A673 (cell line): ENCODE results near the gene APOBEC3B. TPM values are rescaled to one million over a fixed set of nuclear protein-coding genes. Genes with fewer than 3 reads are reported as not detected.

Experiments
- BruUV-seq: library from RNA; stranded (reverse); fragments of 400-500 nt; replicated peaks from 2 replicates; lab custom pipeline; 2021; lab: Mats Ljungman, UMichigan
- CTCF ChIA-PET: fragments of 300-600 bp; sonication (Branson Sonifier 250); formaldehyde crosslinking; loops from one replicate; lab custom pipeline; 2022; ENCODE audit warnings: antibody characterized with exemption; lab: Charles Lee
- POLR2A ChIA-PET: fragments of 300-600 bp; sonication (Branson Sonifier 250); formaldehyde crosslinking; loops from one replicate; lab custom pipeline; 2022; ENCODE audit warnings: antibody characterized with exemption; ENCODE audit not compliant: low non-redundant PET; lab: Charles Lee
- DNase-seq: peaks from one replicate; pipeline ENCODE4 v3.0.0-alpha.2; 2015; ENCODE audit warnings: low spot score
- H3K27ac ChIP-seq: fragments of 200-600 bp; sonication (generic); 2 replicates; pipeline ENCODE4 v1.5.1; 2016; ENCODE audit warnings: mixed run types, low read depth, mild to moderate bottlenecking, mixed read lengths, antibody characterized with exemption, low read length; ENCODE audit not compliant: poor library complexity, severe bottlenecking
- H3K27me3 ChIP-seq: fragments of 200-600 bp; sonication (generic); replicated peaks from 2 replicates; pipeline ENCODE4 v1.6.1; 2017; ENCODE audit warnings: mixed run types, low read depth, mild to moderate bottlenecking, mixed read lengths, antibody characterized with exemption, low read length; ENCODE audit not compliant: insufficient read depth, poor library complexity
- H3K36me3 ChIP-seq: fragments of 200-600 bp; sonication (generic); 2 replicates; pipeline ENCODE4 v1.6.1; 2016; ENCODE audit warnings: mixed run types, mild to moderate bottlenecking, mixed read lengths, antibody characterized with exemption, low read length; ENCODE audit not compliant: insufficient read depth, poor library complexity, severe bottlenecking
- H3K4me1 ChIP-seq: fragments of 200-600 bp; sonication (generic); 2 replicates; pipeline ENCODE4 v1.6.1; 2017; ENCODE audit warnings: mixed run types, mild to moderate bottlenecking, mixed read lengths, antibody characterized with exemption, low read length; ENCODE audit not compliant: insufficient read depth, poor library complexity, severe bottlenecking
- H3K4me3 ChIP-seq: fragments of 200-600 bp; sonication (generic); 2 replicates; pipeline ENCODE4 v1.5.1; 2016; ENCODE audit warnings: low read depth, mixed run types, mild to moderate bottlenecking, mixed read lengths, low read length; ENCODE audit not compliant: poor library complexity, severe bottlenecking
- H3K9me3 ChIP-seq: fragments of 200-600 bp; sonication (generic); 2 replicates; pipeline ENCODE4 v1.6.1; 2016; ENCODE audit warnings: mixed run types, low read depth, mild to moderate bottlenecking, mixed read lengths, antibody characterized with exemption, low read length; ENCODE audit not compliant: poor library complexity, severe bottlenecking
- EZH2 ChIP-seq: fragments of 200-600 bp; sonication (generic); IDR thresholded peaks from 2 replicates; pipeline ENCODE4 v1.6.1; 2017; ENCODE audit warnings: borderline replicate concordance, low read depth, mild to moderate bottlenecking, mixed read lengths, antibody characterized with exemption, low read length; ENCODE audit not compliant: poor library complexity, severe bottlenecking
- intact Hi-C: fragments of 100-400 bp; cut with micrococcal nuclease; formaldehyde crosslinking; loops from one replicate; pipeline ENCODE4 v1.10.0; 2022; ENCODE audit not compliant: unreplicated experiment
- total RNA-seq: library from RNA; stranded (reverse); gene quantifications from 2 replicates; pipeline ENCODE4 v1.2.3, GENCODE V29; 2021
- TF ChIP-seq, protein P1 (sequence below): fragments of 300-800, 200-600 bp; sonication (generic); conservative IDR thresholded peaks from 2 replicates; pipeline ENCODE4 v1.5.1; 2017; ENCODE audit warnings: low read depth, mild to moderate bottlenecking, antibody characterized with exemption, low read length, moderate library complexity, mixed read lengths

Gene APOBEC3B
- total RNA-seq, 1 experiment from 2014 or later: 6.4 TPM

DNA sequence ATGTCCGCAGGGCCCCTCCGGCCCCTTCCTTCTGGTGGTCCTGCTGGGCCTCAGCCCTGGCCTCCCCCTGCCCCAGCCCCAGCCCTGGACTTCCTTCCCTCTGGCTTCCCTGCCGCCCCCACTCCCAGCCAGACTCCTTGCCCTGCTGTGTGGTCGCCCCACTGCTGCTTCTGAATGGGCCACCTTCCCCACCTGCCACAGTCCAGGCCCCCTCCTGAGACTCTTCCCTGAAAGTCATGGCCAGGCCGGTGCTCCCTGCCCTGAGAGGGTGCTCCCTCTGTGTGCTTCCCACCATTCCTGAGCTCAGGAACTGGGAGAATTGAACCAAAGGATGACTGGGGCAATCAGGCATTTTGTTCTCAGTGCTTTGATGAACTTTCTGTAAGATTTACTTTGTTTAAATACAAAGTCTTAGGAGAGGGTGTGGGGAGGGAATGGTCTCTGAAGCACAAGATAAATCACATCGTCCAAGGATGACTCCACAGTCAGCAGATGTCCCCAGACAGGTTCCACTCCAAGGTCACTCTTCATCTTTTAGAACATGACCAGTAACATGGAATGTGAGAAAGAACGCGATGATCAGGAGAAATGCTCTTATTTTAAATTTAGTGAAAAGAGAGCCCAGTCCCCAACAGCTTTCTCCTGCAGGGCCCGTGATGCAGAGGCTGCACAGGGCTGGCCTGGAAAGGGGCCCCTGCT lies 39.6 kb downstream of the APOBEC3B start:
- intact Hi-C loops: no loop called here
- H3K9me3 ChIP-seq: no peaks in the 10 kb centered on the region
- peak overlapping the region; percentile 34 for H3K4me3 ChIP-seq
- H3K4me1 ChIP-seq: peaks cover 13% of the 10 kb centered on the region
- H3K27me3 ChIP-seq: no peaks in the 10 kb centered on the region
- ChIA-PET CTCF (no interaction called here), POLR2A (no interaction called here)
- BruUV-seq: no TSS peak
- H3K27ac ChIP-seq: peak overlapping the region; percentile 55
- TF ChIP-seq, protein P1, sequence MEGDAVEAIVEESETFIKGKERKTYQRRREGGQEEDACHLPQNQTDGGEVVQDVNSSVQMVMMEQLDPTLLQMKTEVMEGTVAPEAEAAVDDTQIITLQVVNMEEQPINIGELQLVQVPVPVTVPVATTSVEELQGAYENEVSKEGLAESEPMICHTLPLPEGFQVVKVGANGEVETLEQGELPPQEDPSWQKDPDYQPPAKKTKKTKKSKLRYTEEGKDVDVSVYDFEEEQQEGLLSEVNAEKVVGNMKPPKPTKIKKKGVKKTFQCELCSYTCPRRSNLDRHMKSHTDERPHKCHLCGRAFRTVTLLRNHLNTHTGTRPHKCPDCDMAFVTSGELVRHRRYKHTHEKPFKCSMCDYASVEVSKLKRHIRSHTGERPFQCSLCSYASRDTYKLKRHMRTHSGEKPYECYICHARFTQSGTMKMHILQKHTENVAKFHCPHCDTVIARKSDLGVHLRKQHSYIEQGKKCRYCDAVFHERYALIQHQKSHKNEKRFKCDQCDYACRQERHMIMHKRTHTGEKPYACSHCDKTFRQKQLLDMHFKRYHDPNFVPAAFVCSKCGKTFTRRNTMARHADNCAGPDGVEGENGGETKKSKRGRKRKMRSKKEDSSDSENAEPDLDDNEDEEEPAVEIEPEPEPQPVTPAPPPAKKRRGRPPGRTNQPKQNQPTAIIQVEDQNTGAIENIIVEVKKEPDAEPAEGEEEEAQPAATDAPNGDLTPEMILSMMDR: no peak
- no peaks in the 10 kb centered on the region for H3K36me3 ChIP-seq
- DNase-seq: no peak

DNA sequence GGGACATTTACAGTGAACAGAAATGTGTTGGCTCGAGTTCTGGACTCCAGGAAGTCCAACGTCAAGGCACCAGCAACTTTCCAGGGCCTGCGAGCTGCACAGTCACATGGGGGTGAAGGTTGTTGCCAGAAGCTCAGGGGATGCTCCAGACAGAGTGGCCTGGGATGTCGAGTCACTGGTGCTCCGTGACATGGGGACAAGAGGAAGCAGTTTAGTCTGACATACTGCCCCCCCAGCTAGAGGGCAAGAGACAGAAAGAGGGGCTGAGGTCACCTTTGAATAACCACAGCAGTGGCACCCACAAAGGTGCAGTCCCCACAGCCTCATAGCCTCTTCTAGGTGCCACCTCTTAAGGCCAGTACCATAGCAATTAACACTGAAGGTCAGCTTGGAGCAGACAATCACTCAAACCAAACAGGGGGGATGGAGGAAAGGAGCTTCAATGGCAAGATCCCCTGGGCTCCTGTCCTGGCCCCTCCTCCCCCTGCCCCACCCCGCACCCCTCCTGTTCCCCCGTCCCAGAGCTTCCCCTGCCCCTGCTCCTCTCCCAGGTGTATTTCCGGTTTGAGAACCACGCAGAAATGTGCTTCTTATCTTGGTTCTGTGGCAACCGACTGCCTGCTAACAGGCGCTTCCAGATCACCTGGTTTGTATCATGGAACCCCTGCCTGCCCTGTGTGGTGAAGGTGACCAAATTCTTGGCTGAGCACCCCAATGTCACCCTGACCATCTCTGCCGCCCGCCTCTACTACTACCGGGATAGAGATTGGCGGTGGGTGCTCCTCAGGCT lies 42.6 kb downstream of the APOBEC3B start:
- Histone ChIP-seq H3K27me3 (no peaks in the 10 kb centered on the region), H3K4me3 (no peak overlapping the region), H3K27ac (no peak overlapping the region), H3K9me3 (no peaks in the 10 kb centered on the region), H3K4me1 (peaks cover 13% of the 10 kb centered on the region), H3K36me3 (no peaks in the 10 kb centered on the region)
- ChIA-PET CTCF (no interaction called here), POLR2A (no interaction called here)
- DNase-seq: no peak
- TF ChIP-seq, protein P1: no peak
- TF ChIP-seq EZH2: no peak
- intact Hi-C loops: no loop called here
- no TSS peak for BruUV-seq

DNA sequence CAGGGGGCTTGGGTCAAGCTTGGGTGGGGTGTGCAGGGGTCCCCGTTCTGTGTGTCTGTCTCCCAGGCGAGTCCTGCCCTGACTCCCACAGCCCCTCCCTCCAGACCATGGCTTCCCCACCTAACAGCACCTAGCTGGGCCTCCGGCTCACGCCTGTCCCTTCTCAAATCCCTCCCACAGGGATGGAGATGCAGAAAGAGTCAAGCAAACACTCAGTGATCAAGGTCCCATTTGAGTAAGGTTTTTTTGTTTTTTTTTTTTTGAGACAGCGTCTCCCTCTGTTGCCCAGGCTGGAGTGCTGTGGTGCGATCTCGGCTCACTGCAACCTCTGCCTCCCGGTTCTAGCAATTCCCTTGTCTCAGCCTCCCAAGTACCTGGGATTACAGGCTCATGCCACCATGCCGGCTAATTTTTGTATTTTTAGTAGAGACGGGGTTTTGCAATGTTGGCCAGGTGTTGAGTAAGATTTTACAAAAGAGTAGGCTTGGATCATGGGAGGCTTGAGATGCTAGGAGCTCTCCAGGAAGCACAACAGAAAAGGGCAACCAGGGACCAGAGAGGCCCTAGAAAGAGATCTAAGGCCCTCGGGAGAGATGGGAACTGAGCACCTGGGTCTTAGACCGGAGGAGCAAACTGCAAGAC lies 44.5 kb downstream of the APOBEC3B start:
- H3K4me3 ChIP-seq: no peak overlapping the region
- CTCF ChIA-PET: no interaction called here
- no peaks in the 10 kb centered on the region for H3K36me3 ChIP-seq
- TF ChIP-seq, protein P1: no peak
- no peak for TF ChIP-seq EZH2
- no peak overlapping the region for H3K27ac ChIP-seq
- no peaks in the 10 kb centered on the region for H3K27me3 ChIP-seq
- intact Hi-C loops: no loop called here
- H3K4me1 ChIP-seq: peaks cover 7% of the 10 kb centered on the region
- H3K9me3 ChIP-seq: no peaks in the 10 kb centered on the region
- no peak for DNase-seq
- POLR2A ChIA-PET: no interaction called here
- no TSS peak for BruUV-seq
